Activated CD4-positive, CD25-positive, alpha-beta regulatory T cell treated with anti-CD3 and anti-CD28 coated beads, Interleukin-2, amount 50 U/mL, for 24 hours (primary cell): ENCODE data around the gene C5orf47.
"Not testable (repeated sequence)": the region's sequence is repeated elsewhere in the genome, so short reads cannot be mapped to it uniquely, and the experiment has no call there.

Experiments used
- ATAC-seq, 2 donors: fragments of 150-1000 bp; cut with Tn5 transposase; one replicate each; pipeline ENCODE4 v1.10.0; 2021; ENCODE audit warnings: mild to moderate bottlenecking in 1 of 2, moderate library complexity in 1 of 2

Gene C5orf47

GRCh38 chr5:173970878-173971650 lies 17.9 kb upstream of the C5orf47 start:
- ATAC-seq: no peak

- ATAC-seq: no peak
Measured at GRCh38 chr5:173971681-173972345, 17.2 kb upstream of the C5orf47 start.

GRCh38 chr5:173972607-173972924 lies 16.4 kb upstream of the C5orf47 start:
- no peak for ATAC-seq

GRCh38 chr5:173972925-173973615 lies 15.9 kb upstream of the C5orf47 start:
- peak; percentile 71 to 77 for ATAC-seq

- ATAC-seq: peak in 1 of 2 donors; percentile 37
Measured at GRCh38 chr5:173973616-173973969, 15.4 kb upstream of the C5orf47 start.

GRCh38 chr5:173974688-173975239 lies 14.2 kb upstream of the C5orf47 start:
- no peak for ATAC-seq

- no peak for ATAC-seq
Measured at GRCh38 chr5:173981185-173981761, 7.7 kb upstream of the C5orf47 start.

GRCh38 chr5:173984218-173984617 lies 4.8 kb upstream of the C5orf47 start:
- ATAC-seq: no peak

- no peak for ATAC-seq
Measured at GRCh38 chr5:173989432-173990082, 587 bp downstream of the C5orf47 start.

- no peak for ATAC-seq
Measured at GRCh38 chr5:173997331-173997730, 8.4 kb downstream of the C5orf47 start.

GRCh38 chr5:173998531-173998930 lies 9.6 kb downstream of the C5orf47 start:
- no peak for ATAC-seq

GRCh38 chr5:174000076-174000475 lies 11.1 kb downstream of the C5orf47 start:
- ATAC-seq: no peak

GRCh38 chr5:174003795-174004194 lies 14.8 kb downstream of the C5orf47 start:
- ATAC-seq: peak in 1 of 2 donors; percentile 27

GRCh38 chr5:174008922-174009321 lies 20.0 kb downstream of the C5orf47 start:
- ATAC-seq: no peak

- ATAC-seq: no peak
Measured at GRCh38 chr5:174010365-174010764, 21.4 kb downstream of the C5orf47 start.

GRCh38 chr5:174011441-174011840 lies 22.5 kb downstream of the C5orf47 start:
- ATAC-seq: no peak

- ATAC-seq: not testable (repeated sequence)
Measured at GRCh38 chr5:174020069-174020927, 31.3 kb downstream of the C5orf47 start.

GRCh38 chr5:174020928-174021304 lies 31.9 kb downstream of the C5orf47 start:
- ATAC-seq: no peak

GRCh38 chr5:174022384-174023095 lies 33.6 kb downstream of the C5orf47 start:
- ATAC-seq: no peak

- ATAC-seq: no peak
Measured at GRCh38 chr5:174030286-174030685, 41.3 kb downstream of the C5orf47 start.
